ENCODE data around the gene SPTBN5.

SPTBN5 gene

DNA sequence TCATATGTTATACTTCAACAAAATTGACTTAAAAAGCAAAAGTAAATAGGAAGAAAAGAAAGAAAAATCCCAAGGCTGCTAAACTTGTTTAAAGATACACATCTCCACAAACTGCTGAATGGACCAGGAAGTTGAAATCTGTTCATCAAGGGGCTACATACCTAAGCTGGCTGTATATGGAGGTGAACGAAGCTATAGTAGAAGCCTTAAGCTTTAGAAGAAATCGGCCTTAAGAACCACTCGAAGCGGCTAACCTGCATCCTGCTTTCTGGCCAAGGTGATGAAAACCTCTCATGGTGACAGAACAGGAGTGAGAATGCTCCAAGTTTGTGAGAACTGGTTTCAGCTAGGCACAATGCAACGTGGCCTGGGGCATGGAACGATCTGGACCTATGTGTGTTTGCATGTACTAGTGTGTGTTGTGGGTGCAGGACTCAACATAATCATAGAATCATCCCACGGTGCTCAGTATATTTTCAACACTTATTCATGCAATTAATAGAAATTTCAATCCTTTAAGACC is 31.3 kb upstream of the SPTBN5 start:
- DNase-seq, result no peak

DNA sequence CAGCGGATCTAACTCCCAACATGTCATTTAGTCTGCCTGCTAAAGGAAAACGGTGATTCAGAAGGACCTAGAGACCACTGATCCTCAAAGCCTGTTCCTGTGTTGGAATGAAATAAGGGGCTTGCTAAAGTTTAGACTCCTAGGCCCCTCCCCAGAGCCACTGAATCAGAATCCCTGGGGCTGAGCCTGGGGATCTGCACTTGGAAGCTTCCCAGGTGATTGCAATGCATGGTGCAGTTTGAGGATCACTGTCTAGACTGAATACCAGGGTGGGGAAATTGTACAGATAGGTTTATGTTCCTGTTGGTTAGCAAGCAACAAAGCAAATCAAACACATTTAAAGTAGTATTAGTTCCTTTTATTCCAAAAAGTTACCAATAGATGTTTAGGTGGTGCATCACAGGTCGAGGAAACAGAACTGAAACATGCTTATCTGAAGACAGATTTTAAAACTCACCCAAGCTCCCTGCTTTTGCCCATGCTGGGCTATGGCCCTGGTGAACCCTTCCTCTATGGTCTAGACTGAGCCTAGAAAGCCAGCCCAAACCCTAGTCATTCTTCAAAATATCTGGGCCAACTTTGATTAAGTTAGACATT is 29.6 kb upstream of the SPTBN5 start:
- no peak for DNase-seq

DNA sequence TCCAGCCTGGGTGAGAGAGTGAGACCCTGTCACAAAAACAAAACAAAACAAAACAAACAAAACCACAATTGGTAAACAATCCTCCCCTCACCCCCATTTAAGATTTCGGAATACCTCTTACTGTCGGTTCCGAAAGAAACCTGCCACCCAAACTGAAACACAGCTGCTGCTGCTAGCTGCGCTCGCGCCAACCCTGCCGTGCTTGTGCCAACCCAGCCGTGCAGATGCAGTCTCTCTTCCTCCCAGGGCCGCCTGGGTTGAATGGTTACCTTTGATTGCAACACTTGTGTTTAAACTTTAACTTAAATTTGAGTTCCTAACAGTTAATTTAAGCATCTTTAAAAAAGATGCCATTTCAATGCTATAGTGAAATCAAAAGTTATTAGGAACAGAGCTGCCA is 28.5 kb upstream of the SPTBN5 start:
- no peak for DNase-seq

DNA sequence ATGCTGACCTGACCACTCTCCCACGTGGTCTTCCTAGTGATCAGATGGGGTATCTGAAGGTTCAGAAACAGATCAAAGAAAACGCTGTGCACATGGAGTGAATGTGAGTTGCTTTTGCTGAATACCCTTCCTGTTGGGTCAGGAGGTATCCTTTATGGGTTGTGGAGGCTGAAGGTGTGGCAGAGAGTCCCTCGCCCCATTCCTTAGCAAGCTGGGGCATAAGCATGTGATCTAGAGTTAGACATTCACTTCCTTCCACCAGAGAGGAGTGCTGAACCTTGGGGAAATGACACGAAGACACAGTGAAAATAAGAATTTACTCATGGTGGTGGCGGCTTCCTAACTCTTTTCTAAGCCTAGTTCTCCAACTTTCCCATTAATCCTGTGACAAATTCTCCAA is 27.8 kb upstream of the SPTBN5 start:
- no peak for DNase-seq

DNA sequence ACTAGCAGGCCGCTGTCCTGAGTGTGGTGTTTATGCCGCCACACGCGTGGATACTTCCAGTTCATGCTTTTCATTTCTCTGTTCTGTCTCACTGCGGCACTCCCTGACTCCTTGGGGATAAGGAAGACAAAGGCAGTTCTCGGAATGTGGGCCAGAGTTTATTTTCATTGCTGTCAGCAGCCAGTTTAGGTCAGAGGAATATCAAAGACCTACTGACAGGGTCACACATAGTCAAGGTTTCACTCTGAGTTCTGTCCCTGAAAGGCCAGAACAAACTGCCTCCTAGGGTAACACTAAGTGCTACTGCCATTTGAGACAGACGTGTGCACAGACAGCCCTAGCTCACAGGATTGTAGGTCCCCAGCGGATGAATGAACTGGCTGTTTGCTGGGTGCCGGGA is 27.3 kb upstream of the SPTBN5 start:
- DNase-seq, result no peak

DNA sequence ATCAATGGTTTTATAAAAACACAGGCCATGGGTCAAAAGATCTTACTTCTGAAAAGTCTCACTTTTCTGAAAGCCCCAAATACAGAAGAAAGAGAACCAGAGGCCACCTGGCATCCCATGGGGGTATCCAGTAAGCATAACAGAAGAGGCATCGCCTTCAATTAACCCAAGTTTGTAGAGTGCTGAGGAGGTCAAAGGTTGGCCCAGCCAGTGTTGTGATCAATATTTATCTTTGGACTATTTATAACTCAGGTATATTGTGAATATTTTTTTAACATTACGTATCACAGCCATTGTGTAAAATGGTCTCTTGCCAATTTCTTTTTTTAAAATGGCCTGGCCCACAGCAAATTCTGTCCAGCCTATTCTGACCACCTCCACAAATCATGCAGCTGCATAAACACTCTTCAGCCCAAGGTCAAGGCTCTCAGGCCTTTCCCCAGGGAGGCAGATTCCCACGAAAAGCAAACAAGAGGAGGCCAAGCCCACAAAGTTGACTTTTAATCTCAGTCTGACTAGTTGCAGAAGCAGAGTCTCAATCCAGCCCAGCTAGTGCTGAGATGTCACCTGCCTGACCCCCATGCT is 26.2 kb upstream of the SPTBN5 start:
- DNase-seq, result no peak

DNA sequence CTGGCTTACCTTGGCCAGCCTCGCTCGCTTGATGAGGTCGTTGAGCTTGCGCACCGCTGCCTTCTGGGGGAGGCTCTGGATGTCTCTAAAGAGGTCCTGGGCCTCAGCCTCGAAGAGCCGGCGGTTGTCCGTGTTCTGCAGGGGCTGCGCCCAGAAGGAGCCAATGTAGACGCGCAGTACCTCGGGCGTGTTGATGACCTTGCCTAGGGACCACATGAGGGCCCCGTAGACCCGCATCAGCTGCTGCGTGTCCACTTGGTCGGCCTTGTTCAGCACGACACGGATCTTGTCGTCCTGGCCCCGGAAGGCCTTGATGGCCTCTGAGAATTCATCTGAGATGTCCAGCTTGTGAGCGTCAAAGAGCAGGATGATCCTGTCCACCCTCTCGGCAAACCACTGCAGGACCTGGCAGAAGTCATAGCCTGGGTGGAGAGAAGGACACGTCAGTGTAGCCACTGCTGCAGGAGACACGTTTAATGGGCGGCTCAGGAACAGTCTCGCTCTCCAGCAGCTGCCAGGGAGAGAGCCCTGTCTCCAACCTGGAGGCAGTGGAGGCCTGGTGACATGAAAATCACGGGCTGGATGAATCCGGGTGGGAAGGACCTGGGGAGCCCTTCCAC is 25.5 kb upstream of the SPTBN5 start:
- DNase-seq, result no peak

DNA sequence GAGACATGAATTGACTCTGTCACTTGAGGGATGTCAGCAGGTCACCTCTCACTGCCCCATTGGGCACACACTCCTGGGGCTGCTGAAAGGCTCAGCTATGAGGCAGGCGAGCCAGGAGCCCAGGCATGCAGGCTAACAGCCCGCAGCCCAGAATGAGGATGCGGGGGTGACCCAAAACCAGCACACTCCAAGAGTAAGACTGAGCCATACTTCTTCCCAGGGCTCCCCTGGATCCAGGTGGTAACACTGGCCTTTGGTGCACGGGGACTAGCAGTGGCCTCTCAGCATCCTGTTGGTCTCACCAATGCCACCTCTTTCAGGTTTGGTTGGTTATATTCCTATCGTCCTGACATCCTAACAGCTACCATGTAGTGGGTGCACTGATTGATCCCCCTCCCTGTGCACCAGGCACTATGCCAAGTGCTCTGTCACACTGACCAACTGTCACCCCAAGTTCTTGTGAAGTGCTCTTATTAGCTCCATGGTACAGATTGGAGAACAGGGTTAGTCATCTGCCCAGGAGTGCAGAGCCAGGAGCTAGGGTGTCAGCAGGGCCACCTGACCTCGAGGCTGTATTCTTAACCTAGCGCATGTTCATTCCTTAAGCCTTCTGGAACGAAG is 24.8 kb upstream of the SPTBN5 start:
- DNase-seq, result no peak

DNA sequence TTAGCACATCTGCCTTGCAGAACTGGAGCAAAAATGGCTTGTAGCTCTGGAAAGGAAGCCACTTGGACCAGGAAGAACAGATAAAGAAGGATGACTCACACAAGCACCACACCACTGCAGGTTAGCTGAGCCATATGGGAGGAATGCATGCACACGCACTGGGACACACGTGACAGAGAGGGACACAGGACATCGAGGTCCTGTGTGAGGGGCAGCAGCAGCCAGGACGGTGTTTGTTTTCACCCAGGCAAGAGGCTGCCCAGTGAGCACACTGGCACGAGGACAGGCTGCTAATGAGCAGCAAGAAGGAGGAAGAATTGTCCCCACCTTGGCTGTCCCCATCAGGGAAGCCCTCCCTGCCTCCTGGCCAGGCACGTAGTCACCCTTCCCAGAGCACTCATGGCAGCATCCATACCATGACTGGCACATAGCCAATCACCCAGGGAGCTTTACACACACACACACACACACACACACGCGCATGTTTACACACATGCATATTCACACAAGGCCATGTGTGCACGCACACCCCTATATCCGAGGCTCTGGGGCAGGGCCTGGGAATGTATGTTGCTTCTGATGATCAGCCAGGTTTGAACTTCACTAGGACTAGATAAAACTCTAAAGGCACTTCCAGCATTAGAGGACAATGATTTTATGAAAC is 24.0 kb upstream of the SPTBN5 start:
- no peak for DNase-seq

DNA sequence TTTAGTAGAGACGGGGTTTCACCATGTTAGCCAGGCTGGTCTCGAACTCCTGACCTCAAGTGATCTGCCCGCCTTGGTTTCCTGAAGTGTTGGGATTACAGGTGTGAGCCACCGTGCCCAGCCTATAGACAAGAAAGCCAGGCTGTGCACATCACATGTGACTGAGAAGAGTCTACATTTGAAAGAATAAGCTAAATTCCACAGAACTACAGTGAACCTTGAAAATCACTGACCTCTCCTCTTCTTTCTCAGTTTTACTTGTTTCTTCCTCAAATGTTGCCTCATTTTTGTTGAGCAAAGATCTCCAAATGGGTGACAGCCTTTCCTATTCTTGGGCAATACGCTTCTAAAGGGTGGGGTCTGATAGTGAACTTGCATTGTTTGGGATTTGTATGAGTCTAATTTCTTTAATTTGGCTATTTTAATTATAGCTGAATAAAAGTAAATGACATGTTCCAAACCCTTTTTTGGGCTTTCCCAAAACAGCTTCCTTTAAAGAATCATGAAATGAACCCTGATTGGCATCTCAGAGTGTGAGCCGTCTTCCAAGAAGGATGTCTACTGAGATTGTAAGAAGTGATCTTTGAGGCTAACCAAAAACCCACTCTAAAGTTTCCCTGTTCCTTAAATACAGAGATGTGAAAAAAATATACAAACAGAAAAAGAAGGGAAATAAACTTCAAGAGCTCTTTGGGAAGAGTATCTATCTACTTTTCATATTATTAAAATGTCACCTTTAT is 21.6 kb upstream of the SPTBN5 start:
- DNase-seq, result no peak

DNA sequence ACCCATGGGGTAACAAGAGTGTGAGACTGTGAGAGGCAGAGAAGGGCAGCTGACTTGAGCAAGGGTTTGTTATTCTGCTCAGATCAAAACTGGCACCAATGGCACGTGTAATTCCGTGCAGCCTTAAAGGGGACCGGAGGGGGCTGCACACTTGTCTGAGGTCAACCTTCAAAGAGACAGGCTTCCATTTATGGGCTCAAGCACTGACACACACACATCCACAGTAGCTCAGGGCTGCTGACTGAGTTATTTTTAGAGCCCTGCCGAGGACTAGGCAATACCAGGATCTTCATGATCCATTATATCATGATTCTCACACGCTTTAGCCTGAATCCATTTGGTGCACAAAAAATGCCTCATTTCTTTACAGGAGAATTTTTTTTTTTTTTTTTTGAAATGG is 20.6 kb upstream of the SPTBN5 start:
- DNase-seq, result no peak

DNA sequence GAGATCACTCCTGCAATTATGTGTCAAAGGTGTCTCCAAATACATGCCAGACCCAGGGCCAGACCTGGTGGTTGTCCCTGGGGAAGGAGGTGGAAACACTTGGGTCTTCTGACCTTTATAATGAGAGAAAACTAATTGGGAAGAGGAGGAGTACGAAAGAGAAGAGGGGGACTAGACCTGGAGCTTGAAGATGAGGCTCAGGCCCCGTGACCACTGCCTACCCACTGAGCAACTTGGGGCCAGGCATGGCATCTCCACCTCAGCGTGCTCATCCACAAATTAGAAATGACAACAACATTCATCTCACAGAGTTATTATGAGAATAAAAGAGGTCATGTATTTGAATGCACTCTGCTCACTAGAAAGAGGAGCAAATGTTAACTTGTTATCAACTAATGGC is 19.4 kb upstream of the SPTBN5 start:
- DNase-seq, result no peak

DNA sequence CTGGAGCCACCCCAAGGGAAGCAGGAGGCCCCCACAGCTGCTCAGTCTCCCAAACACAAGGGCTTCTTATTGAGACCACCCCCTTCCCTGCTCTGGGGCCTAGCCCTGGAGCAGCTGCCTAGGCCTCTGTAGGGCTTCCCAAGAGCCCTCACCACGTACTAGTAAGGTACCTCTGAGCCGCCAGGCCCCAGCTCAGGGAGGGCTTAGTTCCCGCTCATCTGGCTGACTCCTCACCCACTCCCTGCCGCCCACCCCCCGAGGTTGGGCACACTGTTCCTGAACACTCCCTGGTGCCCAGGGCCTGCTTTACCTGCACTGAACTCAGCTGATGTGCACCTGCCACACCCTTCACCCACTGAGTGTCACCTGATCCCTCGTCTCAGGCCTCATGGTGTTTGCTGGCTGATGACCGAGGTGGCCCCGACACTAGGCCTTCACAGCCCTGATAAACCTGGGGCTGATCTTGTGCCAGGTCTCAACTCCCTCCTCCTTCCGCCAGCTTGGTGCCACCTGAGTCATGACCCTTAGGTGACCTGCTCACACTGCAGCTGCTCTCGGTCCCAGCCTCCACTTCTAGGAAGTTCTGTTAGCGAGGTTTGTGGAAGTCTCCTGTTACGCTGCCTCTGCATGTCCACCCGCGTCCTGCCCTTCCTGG is 18.0 kb upstream of the SPTBN5 start:
- DNase-seq, result no peak

DNA sequence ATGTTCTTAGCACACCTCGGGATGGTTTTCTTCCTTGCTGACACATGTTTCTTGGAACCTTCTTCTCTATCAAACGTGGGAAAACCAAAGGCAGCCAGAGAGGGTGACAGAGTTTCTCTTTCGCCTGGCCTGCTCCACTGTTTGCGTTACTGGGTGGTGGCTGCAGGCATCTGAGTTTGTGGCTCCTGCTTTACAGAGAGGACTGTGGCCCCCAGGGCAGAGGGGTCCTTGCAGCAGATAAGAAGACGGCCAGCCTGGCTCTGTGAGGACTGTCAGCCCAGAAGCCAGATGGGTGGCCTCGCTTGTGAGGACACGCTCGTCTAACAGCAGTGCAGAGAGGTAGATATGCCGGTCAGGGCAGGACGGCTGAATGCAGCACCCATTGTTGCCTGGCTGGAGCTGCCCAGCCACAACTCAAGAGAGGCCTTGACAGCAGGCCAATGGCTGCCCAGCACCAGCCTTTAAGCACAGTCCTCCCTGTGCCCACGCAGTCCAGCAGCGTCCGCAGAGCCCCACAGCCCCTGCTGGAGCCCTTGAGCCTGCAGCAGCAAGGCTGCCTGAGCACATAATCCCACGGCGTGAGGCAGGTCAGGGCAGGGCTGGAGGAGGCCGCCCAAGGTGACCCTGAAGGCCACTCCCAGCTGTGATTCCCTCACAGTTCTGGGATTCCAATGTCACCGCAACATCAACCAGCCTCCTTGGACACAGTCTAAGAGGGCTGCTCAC is 15.0 kb upstream of the SPTBN5 start:
- no peak for DNase-seq

DNA sequence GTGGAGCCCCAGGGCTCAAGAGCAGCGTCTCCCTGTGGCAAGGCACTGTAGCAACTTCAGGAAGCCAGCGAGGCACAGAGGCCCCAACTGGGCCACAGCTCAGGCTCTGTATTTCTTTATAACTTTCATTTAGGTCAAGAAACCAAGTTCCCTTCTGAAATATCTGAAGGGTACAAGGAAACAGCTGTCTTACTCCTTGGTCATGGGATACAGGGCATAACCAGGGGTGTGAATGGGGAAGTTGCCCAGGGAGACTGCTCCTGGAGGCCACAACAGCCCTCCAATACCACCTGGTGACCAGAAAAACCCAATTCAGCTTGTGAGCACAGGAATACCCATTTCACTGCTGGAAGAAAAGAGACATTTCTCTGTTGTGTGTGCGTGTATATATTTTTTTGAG is 13.3 kb upstream of the SPTBN5 start:
- DNase-seq, result no peak

DNA sequence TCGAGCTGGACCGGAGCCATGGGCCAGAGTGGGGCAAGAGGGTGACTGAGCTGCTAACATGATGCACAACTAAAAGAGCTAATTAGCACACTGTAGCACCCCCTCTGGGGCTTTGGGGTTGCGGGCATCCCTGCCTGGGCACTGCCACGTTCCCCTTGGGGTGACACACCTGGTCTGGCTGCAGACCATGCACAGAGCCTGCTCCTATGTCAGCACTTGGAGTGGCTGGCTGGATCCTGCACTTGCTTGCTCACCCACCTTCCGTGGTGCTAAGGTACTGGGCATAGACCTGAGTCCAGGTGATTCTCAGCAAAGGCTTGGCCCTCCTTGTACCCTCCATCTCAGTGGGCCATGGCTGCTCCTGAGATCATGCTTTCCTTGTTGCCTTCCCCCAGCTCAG is 12.8 kb upstream of the SPTBN5 start:
- no peak for DNase-seq

DNA sequence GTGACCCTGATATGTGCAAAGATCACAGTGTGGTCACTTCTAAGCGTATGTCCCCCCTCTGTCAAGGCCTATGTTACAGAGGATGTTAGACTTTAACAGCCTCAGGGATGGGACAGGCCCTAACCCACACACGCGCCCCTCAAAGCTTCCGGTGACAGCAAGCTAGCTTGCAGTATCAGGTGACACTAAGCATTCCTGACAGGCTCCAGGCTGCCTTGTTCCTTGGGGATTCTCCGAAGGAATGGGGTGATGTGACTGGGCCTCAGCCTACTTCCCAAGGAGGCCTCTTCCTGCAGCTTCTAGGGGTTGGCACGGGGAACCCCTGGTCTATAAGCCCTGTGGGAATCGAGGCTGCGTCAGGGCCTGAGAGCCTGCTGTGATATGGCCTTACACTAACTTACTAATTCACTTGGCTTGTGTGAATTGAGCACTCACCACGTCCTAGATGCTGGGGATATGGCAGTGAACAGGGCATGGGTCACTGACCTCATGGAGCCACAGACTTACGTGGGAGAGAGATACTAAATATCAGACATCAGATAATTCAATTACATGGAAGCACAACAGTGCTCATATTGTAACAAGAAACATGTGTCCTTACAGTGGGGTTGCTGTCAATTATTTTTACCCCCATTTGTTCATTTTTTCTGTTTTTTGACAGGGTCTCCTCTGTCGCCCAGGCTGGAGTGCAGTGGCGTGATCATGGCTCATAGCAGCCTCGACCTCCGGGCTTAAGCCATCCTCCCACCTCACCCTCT is 11.4 kb upstream of the SPTBN5 start:
- DNase-seq, result no peak

DNA sequence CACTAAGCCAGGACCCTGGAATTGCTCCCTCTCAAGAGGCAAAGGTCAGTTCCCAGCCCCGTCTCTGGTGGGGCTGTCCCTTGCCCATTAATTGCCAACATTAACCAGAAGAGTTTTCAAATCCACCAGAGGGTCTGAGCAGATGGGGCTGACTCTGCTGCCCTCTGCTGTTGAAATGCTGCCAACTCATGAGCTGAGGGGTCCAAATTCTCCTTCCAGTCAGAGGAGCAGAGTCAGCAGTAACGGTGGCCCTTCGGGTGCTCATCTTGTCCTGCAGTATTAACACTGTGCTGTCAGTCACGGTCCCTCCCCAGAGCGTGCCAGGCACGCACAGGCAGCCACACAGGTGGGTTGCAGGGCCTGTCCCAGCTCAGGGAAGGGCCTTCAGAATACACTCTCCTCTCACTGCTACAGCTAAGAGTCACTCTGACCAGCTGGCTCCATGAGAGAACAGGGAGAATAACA is 10.7 kb upstream of the SPTBN5 start:
- DNase-seq, result no peak

DNA sequence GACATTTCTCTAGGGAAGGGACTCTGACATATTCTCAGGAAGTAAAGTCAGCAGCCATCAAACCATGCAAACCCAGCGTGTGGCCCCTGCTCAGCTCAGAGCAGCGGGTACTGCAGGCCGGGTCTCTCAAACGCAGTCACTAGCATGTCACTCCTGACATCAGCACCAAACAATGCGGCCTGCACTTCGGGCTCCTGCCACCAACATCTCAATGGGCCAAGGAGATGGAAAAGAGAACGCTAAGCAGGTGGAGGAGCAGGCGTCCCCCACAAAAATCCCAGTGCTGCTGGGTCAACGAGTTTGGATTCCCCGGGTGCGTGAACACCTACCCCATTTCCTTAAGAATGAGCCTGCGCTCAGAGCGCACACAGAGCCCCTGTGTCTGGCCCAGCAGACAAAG is 9.9 kb upstream of the SPTBN5 start:
- DNase-seq, result no peak

DNA sequence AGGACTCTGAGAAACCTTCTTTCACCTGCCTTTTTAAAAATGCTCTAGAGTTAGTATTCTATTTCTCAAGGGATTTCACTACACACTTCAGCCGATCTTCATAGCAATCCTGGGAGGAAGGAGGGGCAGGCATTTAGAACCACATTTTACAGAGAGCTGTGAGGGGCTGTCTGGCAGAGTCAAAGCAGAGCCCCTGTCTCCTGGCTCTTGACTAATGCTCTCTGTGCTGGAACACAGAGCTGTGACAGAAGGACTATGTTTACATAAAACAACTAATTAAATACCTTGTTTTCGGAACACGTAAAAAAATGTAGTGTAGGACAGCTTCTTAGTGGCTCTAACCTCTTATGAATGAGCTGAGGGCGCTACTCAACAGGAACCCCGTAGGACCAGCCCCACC is 7.6 kb upstream of the SPTBN5 start:
- no peak for DNase-seq
